Measurements from ENCODE around the gene TMEFF1.

GRCh38 chr9:100577776-100578448 is 105.0 kb downstream of the TMEFF1 start, which contains the start of gene CAVIN4:
- TF ChIP-seq, protein P1, sequence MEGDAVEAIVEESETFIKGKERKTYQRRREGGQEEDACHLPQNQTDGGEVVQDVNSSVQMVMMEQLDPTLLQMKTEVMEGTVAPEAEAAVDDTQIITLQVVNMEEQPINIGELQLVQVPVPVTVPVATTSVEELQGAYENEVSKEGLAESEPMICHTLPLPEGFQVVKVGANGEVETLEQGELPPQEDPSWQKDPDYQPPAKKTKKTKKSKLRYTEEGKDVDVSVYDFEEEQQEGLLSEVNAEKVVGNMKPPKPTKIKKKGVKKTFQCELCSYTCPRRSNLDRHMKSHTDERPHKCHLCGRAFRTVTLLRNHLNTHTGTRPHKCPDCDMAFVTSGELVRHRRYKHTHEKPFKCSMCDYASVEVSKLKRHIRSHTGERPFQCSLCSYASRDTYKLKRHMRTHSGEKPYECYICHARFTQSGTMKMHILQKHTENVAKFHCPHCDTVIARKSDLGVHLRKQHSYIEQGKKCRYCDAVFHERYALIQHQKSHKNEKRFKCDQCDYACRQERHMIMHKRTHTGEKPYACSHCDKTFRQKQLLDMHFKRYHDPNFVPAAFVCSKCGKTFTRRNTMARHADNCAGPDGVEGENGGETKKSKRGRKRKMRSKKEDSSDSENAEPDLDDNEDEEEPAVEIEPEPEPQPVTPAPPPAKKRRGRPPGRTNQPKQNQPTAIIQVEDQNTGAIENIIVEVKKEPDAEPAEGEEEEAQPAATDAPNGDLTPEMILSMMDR (IDR thresholded peaks at IDR 0.05): no peak
- TF ChIP-seq POLR2A (IDR thresholded peaks at IDR 0.05): no peak
